Tibial artery (tissue), 4 donors: ENCODE results near the gene GEMIN4.

Experiments
- DNase-seq, 2 donors: peaks; one replicate each; pipeline ENCODE4 v3.0.0-alpha.2; 2019
- H3K27ac ChIP-seq, 2 donors: fragments of 200-600 bp; sonication (generic) in 1 of 2; 1 replicate in 1 of 2; 2 replicates in 1 of 2; pipeline ENCODE4 v1.5.1; 2018 to 2019; ENCODE audit warnings: mild to moderate bottlenecking in 1 of 2
- H3K27me3 ChIP-seq, 2 donors: fragments of 200-600 bp; sonication (generic) in 1 of 2; one replicate each; pipeline versions ENCODE4 v1.5.1 to v1.6.0; 2016 to 2019
- H3K36me3 ChIP-seq, 3 donors: fragments of 200-600 bp; sonication (generic) in 2 of 3; one replicate each; pipeline ENCODE4 v1.5.1; 2016 to 2019; ENCODE audit warnings: mild to moderate bottlenecking in 2 of 3
- H3K4me1 ChIP-seq, 4 donors: fragments of 200-600 bp; sonication (generic) in 2 of 4; 1 replicate in 3 of 4; 2 replicates in 1 of 4; pipeline ENCODE4 v1.5.1; 2016 to 2019
- H3K4me3 ChIP-seq, 2 donors: fragments of 200-600 bp; sonication (generic) in 1 of 2; 1 replicate in 1 of 2; 2 replicates in 1 of 2; pipeline ENCODE4 v1.5.1; 2018 to 2019; ENCODE audit warnings: mild to moderate bottlenecking in 2 of 2
- H3K9me3 ChIP-seq, 3 donors: fragments of 200-600 bp; sonication (generic) in 1 of 3; one replicate each; pipeline ENCODE4 v1.5.1; 2016 to 2019
- CTCF ChIP-seq, 2 experiments: fragments of 200-600 bp in 1 of 2; fragments of 450-650 bp in 1 of 2; IDR thresholded peaks; one replicate each; pipeline ENCODE4 v1.5.1; 2017 to 2019; ENCODE audit warnings: antibody characterized with exemption in 2 of 2, mild to moderate bottlenecking in 1 of 2, moderate library complexity in 1 of 2
- intact Hi-C: fragments of 100-400 bp; cut with DNase I; formaldehyde crosslinking; loops from one replicate; pipeline ENCODE4 v1.15.0; 2023; ENCODE audit warnings: low total_unique reads

GEMIN4 gene

GRCh38 chr17:732067-732901 lies 19.8 kb downstream of the GEMIN4 start, which contains the start of gene TLCD3A:
TLCD3A (plus strand) TSS chr17:732596; CDS start chr17:732648, 52 bp downstream.
- peak within 1 kb of the TSS; percentile 76 to 84 for H3K27ac ChIP-seq
- peaks cover 0 to 16% (median 10%) of the 10 kb centered on the region in 4 donors for H3K4me1 ChIP-seq
- no peaks in the 10 kb centered on the region for H3K27me3 ChIP-seq
- H3K4me3 ChIP-seq = peak within 1 kb of the TSS; percentile 74 to 94
- H3K9me3 ChIP-seq = no peaks in the 10 kb centered on the region
- no peak for TF ChIP-seq CTCF (IDR thresholded peaks at IDR 0.05)
- peak; percentile 61 to 86 for DNase-seq
- intact Hi-C loops = no loop called here
- H3K36me3 ChIP-seq = no peaks in the 10 kb centered on the region

GRCh38 chr17:731644-732066 lies 20.4 kb downstream of the GEMIN4 start:
- no peak for TF ChIP-seq CTCF (IDR thresholded peaks at IDR 0.05)
- Histone ChIP-seq H3K27me3 (no peaks in the 10 kb centered on the region), H3K27ac (peak overlapping the region; percentile 74 to 76), H3K4me1 (peaks cover 0 to 16% (median 10%) of the 10 kb centered on the region in 4 donors), H3K36me3 (no peaks in the 10 kb centered on the region), H3K9me3 (no peaks in the 10 kb centered on the region), H3K4me3 (peak overlapping the region; percentile 74 to 94)
- intact Hi-C loops = no loop called here
- no peak for DNase-seq

GRCh38 chr17:728911-729310 lies 23.2 kb downstream of the GEMIN4 start:
- Histone ChIP-seq H3K27ac (no peak overlapping the region), H3K4me1 (peaks cover 0 to 16% (median 10%) of the 10 kb centered on the region in 4 donors), H3K36me3 (no peaks in the 10 kb centered on the region), H3K4me3 (no peak overlapping the region), H3K27me3 (no peaks in the 10 kb centered on the region), H3K9me3 (no peaks in the 10 kb centered on the region)
- no peak for TF ChIP-seq CTCF (IDR thresholded peaks at IDR 0.05)
- intact Hi-C loops = no loop called here
- no peak for DNase-seq

GRCh38 chr17:726271-726919 lies 25.7 kb downstream of the GEMIN4 start:
- intact Hi-C loops = no loop called here
- no peak for DNase-seq
- Histone ChIP-seq H3K4me1 (peaks cover 0 to 5% (median 0%) of the 10 kb centered on the region in 4 donors), H3K36me3 (no peaks in the 10 kb centered on the region), H3K27me3 (no peaks in the 10 kb centered on the region), H3K9me3 (no peaks in the 10 kb centered on the region), H3K4me3 (no peak overlapping the region), H3K27ac (no peak overlapping the region)
- TF ChIP-seq CTCF (IDR thresholded peaks at IDR 0.05) = no peak

- no peak overlapping the region for H3K27ac ChIP-seq
These were observed 26.3 kb downstream of the GEMIN4 start for GRCh38 chr17:725746-726145.

More at GRCh38 chr17:725746-726145, 26.3 kb downstream of the GEMIN4 start:
- Histone ChIP-seq H3K36me3 (no peaks in the 10 kb centered on the region), H3K4me1 (no peaks in the 10 kb centered on the region), H3K27me3 (no peaks in the 10 kb centered on the region), H3K4me3 (no peak overlapping the region), H3K9me3 (no peaks in the 10 kb centered on the region)
- TF ChIP-seq CTCF (IDR thresholded peaks at IDR 0.05) = no peak
- intact Hi-C loops = no loop called here
- no peak for DNase-seq
